MM.1S (cell line): Measurements from ENCODE around the gene ZYX.

Experiments used
- DNase-seq: peaks from one replicate; pipeline ENCODE4 v3.0.0-alpha.2; 2015
- H2AFZ ChIP-seq: fragments of 300-600 bp; sonication (generic); 2 replicates; pipeline ENCODE4 v1.6.0; 2016; ENCODE audit warnings: antibody characterized with exemption, low read length
- H3F3A ChIP-seq: fragments of 300-600 bp; sonication (generic); 2 replicates; pipeline ENCODE4 v1.6.1; 2016; ENCODE audit warnings: mild to moderate bottlenecking, antibody characterized with exemption, low read length, moderate library complexity, mixed read lengths; ENCODE audit not compliant: insufficient read depth
- H3K27ac ChIP-seq: fragments of 300-600 bp; sonication (generic); 2 replicates; pipeline ENCODE4 v1.5.1; 2016; ENCODE audit warnings: mild to moderate bottlenecking, low read length
- H3K27me3 ChIP-seq: fragments of 300-600 bp; sonication (generic); replicated peaks from 2 replicates; pipeline ENCODE4 v1.6.0; 2016; ENCODE audit warnings: low read length; ENCODE audit not compliant: insufficient read depth
- H3K36me3 ChIP-seq: fragments of 300-600 bp; sonication (generic); replicated peaks from 2 replicates; pipeline ENCODE4 v1.6.1; 2016; ENCODE audit warnings: mild to moderate bottlenecking, low read length, mixed read lengths; ENCODE audit not compliant: insufficient read depth
- H3K4me1 ChIP-seq: fragments of 300-600 bp; sonication (generic); 2 replicates; pipeline ENCODE4 v1.6.1; 2016; ENCODE audit warnings: low read length, mixed read lengths
- H3K4me2 ChIP-seq: fragments of 300-600 bp; sonication (generic); 2 replicates; pipeline ENCODE4 v1.6.0; 2016; ENCODE audit warnings: low read depth, low read length
- H3K4me3 ChIP-seq: fragments of 300-600 bp; sonication (generic); 2 replicates; pipeline ENCODE4 v1.5.1; 2016; ENCODE audit warnings: low read length, mixed read lengths
- H3K79me2 ChIP-seq: fragments of 300-600 bp; sonication (generic); 2 replicates; pipeline ENCODE4 v1.6.1; 2016; ENCODE audit warnings: mixed run types, low read length, mixed read lengths
- H3K9ac ChIP-seq: fragments of 300-600 bp; sonication (generic); 2 replicates; pipeline ENCODE4 v1.6.1; 2016; ENCODE audit warnings: low read length, mixed read lengths
- H3K9me2 ChIP-seq: fragments of 300-600 bp; sonication (generic); replicated peaks from 2 replicates; pipeline ENCODE4 v1.6.1; 2016; ENCODE audit warnings: mild to moderate bottlenecking, low read length, mixed read lengths; ENCODE audit not compliant: insufficient read depth
- H3K9me3 ChIP-seq: fragments of 300-600 bp; sonication (generic); replicated peaks from 2 replicates; pipeline ENCODE4 v1.6.1; 2016; ENCODE audit warnings: mild to moderate bottlenecking, low read length, mixed read lengths; ENCODE audit not compliant: insufficient read depth
- H4K20me1 ChIP-seq: fragments of 300-600 bp; sonication (generic); 2 replicates; pipeline ENCODE4 v1.6.1; 2016; ENCODE audit warnings: mild to moderate bottlenecking, low read length, moderate library complexity, mixed read lengths; ENCODE audit not compliant: insufficient read depth
- EZH2 ChIP-seq: fragments of 300-600 bp; sonication (generic); optimal IDR thresholded peaks from 2 replicates; pipeline ENCODE3; 2017; ENCODE audit warnings: low read depth, mild to moderate bottlenecking, antibody characterized with exemption, low read length, mixed read lengths
- EZH2phosphoT487 ChIP-seq: fragments of 300-600 bp; sonication (generic); IDR thresholded peaks from 2 replicates; pipeline ENCODE4 v1.6.1; 2018; ENCODE audit warnings: antibody characterized with exemption, low read length
- TF ChIP-seq, protein P1 (sequence below): fragments of 300-600 bp; sonication (generic); IDR thresholded peaks from 2 replicates; pipeline ENCODE4 v1.5.1; 2016; ENCODE audit warnings: antibody characterized with exemption, low read length, mixed read lengths

The ZYX gene

GRCh38 chr7:143389316-143390103, 8.4 kb downstream of the ZYX start:
- TF ChIP-seq EZH2 (no peak), EZH2phosphoT487 (no peak)
- TF ChIP-seq, protein P1, sequence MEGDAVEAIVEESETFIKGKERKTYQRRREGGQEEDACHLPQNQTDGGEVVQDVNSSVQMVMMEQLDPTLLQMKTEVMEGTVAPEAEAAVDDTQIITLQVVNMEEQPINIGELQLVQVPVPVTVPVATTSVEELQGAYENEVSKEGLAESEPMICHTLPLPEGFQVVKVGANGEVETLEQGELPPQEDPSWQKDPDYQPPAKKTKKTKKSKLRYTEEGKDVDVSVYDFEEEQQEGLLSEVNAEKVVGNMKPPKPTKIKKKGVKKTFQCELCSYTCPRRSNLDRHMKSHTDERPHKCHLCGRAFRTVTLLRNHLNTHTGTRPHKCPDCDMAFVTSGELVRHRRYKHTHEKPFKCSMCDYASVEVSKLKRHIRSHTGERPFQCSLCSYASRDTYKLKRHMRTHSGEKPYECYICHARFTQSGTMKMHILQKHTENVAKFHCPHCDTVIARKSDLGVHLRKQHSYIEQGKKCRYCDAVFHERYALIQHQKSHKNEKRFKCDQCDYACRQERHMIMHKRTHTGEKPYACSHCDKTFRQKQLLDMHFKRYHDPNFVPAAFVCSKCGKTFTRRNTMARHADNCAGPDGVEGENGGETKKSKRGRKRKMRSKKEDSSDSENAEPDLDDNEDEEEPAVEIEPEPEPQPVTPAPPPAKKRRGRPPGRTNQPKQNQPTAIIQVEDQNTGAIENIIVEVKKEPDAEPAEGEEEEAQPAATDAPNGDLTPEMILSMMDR, result no peak
- Histone ChIP-seq H3K9me2 (no peaks in the 10 kb centered on the region), H3K4me3 (no peak overlapping the region), H3F3A (no peaks in the 10 kb centered on the region), H3K9ac (no peak overlapping the region), H3K9me3 (no peaks in the 10 kb centered on the region), H3K4me1 (no peaks in the 10 kb centered on the region), H3K79me2 (no peaks in the 10 kb centered on the region), H2AFZ (no peak overlapping the region), H4K20me1 (no peaks in the 10 kb centered on the region), H3K4me2 (no peak overlapping the region), H3K27me3 (no peaks in the 10 kb centered on the region), H3K36me3 (no peaks in the 10 kb centered on the region), H3K27ac (no peak overlapping the region)
- DNase-seq, result no peak

DNA sequence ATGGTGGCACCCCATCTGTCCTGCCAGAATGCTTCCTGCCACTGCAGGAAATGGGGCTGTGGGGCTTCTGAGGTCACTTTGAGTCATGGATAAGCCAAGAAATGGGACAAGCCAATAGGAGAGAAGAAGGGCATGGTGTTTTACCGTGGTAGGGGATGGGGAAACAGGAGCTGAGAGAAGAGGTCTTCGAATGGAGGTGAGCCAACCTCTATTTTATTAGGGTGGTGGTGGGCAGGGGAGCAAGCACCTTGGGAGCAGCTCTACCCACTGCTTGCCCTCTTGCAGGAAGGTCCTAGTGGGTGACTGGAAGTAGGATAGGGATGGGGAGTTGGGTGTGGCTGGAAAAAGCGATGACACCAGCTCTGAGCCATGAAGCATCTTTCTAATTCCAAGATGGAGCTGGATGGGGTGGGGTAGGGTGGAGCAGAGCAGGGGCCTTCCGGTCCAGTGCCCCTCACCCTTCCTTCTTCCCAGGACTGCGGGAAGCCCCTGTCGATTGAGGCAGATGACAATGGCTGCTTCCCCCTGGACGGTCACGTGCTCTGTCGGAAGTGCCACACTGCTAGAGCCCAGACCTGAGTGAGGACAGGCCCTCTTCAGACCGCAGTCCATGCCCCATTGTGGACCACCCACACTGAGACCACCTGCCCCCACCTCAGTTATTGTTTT, 9.1 kb downstream of the ZYX start:
- Histone ChIP-seq H3K4me2 (no peak overlapping the region), H2AFZ (no peak overlapping the region), H4K20me1 (no peaks in the 10 kb centered on the region), H3K9ac (no peak overlapping the region), H3K27me3 (no peaks in the 10 kb centered on the region), H3F3A (no peaks in the 10 kb centered on the region), H3K4me1 (no peaks in the 10 kb centered on the region), H3K27ac (no peak overlapping the region), H3K79me2 (no peaks in the 10 kb centered on the region), H3K9me3 (no peaks in the 10 kb centered on the region), H3K9me2 (no peaks in the 10 kb centered on the region), H3K4me3 (no peak overlapping the region), H3K36me3 (no peaks in the 10 kb centered on the region)
- no peak for TF ChIP-seq EZH2
- TF ChIP-seq EZH2phosphoT487, result no peak
- TF ChIP-seq, protein P1, result no peak
- no peak for DNase-seq

- Histone ChIP-seq H3K9me2 (no peaks in the 10 kb centered on the region), H2AFZ (no peak overlapping the region), H3K27ac (no peak overlapping the region), H3K79me2 (no peaks in the 10 kb centered on the region), H3K36me3 (no peaks in the 10 kb centered on the region), H3K4me3 (no peak overlapping the region), H4K20me1 (no peaks in the 10 kb centered on the region), H3K9me3 (no peaks in the 10 kb centered on the region), H3K4me1 (no peaks in the 10 kb centered on the region), H3K9ac (no peak overlapping the region), H3K4me2 (no peak overlapping the region), H3F3A (no peaks in the 10 kb centered on the region), H3K27me3 (no peaks in the 10 kb centered on the region)
- no peak for DNase-seq
- TF ChIP-seq EZH2phosphoT487 (no peak), EZH2 (no peak)
- TF ChIP-seq, protein P1, result no peak
These were observed 9.7 kb downstream of the ZYX start for GRCh38 chr7:143390773-143391317.
